Fibroblast of skin of right biceps (primary cell): Measurements from ENCODE around the gene FMNL3.
A peak's percentile ranks its signal among the peaks of the same experiment; 100 is the strongest.
"Not testable (repeated sequence)": the region's sequence is repeated elsewhere in the genome, so short reads cannot be mapped to it uniquely, and the experiment has no call there.

Experiments used
- DNase-seq: peaks from one replicate; pipeline ENCODE4 v3.0.0-alpha.2; 2013

FMNL3 gene, protein sequence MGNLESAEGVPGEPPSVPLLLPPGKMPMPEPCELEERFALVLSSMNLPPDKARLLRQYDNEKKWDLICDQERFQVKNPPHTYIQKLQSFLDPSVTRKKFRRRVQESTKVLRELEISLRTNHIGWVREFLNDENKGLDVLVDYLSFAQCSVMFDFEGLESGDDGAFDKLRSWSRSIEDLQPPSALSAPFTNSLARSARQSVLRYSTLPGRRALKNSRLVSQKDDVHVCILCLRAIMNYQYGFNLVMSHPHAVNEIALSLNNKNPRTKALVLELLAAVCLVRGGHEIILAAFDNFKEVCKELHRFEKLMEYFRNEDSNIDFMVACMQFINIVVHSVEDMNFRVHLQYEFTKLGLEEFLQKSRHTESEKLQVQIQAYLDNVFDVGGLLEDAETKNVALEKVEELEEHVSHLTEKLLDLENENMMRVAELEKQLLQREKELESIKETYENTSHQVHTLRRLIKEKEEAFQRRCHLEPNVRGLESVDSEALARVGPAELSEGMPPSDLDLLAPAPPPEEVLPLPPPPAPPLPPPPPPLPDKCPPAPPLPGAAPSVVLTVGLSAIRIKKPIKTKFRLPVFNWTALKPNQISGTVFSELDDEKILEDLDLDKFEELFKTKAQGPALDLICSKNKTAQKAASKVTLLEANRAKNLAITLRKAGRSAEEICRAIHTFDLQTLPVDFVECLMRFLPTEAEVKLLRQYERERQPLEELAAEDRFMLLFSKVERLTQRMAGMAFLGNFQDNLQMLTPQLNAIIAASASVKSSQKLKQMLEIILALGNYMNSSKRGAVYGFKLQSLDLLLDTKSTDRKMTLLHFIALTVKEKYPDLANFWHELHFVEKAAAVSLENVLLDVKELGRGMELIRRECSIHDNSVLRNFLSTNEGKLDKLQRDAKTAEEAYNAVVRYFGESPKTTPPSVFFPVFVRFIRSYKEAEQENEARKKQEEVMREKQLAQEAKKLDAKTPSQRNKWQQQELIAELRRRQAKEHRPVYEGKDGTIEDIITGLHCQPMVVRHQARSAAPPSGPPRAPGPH

DNA sequence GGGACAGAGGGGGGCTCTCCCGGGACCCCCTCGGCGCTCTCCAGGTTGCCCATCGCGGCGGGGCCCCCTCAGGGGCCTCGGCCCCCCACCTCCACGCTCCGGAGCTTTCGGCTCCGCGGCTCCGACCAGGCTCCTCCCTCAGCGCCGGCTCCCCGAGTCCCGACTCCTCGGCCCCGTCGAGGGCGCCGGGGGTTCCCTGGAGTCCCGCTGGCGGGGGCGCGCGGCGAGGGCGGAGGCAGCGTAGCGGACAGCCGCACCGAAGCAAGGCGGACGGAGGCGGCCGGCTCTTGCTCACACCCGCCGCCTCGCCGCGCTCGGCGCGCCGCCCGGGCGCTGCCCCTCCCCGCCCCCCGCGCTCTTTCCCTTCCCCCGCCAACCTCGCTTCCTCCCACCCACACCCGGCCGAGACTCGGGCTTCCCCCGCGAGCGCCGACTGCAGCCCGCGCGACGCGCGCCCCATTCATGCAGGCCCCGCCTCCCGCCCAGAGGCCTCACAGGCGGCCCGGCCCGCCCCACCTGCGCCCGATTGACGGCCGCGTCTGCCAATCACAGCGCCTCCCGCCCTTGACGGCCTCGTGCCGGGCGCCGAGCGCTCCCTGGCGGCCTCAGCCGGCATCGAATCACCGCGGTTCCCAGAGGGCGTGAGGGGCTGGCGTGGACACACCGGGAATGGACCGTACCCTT, at the start of gene FMNL3:
Gene FMNL3 (minus strand): TSS at position 278 of the 684 bp plus-strand sequence. CDS start 225 bp downstream, at position 53.
- peak; percentile 98 for DNase-seq

DNA sequence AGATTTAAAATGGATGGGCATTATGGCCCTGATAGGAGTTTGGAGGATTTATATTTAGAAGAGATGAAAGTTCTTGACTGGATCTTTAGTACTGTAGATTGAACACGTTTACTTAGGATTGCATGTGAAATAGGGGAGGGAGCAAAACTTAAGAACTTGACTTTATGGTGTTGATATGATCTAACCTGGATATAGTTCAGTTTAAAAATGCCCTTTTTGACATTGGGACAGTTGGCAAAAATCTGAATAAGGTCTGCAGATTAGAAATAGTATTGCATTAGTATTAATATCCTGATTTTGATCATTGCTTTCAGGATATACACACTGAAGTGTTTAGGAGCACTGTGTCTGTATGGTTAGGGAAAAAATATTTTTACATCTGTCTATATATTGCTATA, 43.8 kb upstream of the FMNL3 start:
- DNase-seq, result no peak

DNA sequence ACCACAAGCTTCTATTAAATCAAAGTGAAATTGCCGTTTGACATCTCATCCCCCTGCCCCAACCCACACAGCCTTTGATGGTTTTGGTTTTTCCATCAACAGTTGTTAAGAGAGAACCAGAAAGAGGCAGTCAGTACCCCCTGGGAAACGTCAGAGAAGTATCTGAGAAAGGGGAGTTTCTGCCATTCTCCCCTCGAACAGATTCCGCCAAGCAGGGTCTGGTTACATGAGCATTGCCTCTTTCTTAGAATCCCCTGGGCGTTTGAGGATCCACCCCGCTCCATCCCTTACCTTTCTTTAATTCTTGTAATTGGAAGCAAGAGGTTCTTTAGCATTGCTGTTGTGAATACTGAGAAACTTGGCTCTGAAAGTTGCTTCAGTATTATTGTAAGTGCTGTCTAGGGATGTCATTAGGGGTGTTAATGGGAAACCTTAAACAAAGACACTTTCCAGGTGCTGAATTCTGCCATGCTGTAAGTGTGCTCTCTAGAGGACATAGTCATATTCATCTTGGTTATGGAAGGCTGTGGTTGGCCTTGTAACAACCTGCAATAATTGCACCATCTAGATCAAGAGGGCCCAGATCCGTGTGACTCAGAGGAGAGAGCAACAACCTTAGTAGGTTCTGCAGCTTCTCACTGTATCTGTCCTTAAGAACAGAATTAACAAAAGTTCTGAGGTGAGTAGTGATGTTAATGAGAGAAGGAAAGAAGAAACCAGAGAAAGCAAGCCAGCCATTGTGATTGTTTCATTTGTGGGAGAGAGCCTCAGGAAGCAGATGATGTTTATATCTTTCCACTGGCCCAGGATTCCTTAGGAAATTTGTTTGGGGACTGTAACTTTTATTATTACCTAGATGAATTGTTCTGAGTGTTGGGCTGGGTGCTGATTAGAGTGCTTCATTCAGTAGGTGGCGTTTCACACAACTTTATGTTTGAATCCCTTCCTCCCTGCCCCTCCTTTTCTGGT, 43.1 kb upstream of the FMNL3 start:
- peak; percentile 83 for DNase-seq

DNA sequence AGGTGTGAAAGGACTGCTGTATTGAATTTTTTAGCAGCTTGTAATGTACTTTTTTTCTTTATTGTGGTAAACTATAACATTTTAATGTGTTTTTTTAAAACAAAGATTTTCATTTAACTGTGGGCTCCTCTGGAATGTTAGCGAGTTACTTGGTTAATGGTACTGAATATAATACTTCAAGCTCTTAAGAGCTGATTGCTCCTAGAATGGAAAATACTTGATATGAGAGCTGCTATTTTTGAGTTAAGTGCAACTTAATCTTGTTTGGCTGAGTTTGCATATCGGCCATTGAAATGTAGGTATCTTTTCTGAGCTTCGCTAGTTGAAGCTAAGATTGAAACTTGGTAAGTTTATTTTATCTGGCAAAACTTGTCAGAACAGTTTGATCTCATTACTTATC, 41.6 kb upstream of the FMNL3 start:
- no peak for DNase-seq

DNA sequence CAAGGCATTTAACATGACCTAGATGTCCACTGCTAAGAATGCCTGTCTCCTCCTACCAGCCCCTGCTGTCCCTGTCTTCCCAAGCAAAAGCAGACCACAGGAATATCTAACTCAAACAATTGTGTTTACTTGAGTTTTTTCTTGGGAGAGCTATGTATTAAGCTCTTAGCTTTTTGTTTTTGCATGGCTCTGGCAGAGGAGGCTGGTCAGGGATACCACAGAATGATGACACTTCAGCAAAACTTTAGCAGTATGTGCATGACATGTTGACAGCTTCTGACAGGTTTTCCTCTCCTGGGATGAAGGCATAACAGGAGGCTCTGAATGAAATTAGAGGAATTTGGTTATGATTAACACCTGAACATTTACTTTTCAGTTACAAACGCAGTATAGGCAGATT, 41.1 kb upstream of the FMNL3 start:
- peak; percentile 28 for DNase-seq

DNA sequence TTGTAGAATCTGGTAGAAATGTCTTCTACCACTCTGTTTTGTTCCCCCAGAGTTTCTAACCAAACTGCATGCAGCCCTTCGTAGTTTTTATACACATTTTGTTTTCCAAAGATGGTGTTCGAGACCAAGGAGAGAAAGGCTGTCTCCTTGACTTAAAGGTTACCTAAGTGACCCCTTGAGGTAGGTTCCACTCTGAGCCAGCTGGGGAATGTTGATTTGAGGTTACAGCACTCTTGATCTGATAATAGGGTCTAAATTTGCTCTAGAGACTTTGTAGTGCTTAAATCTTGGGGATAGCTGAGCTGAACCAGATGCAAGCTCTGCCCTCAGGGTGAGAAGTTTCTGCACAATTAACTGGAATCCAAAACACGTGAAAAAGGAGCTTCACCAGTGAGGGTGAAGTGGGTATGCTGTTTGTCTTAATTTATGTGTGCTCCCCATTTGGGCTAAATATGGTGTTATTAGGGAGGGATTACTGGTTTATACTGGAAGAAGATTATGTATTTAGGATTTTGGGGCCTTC, 37.2 kb upstream of the FMNL3 start:
- no peak for DNase-seq

DNA sequence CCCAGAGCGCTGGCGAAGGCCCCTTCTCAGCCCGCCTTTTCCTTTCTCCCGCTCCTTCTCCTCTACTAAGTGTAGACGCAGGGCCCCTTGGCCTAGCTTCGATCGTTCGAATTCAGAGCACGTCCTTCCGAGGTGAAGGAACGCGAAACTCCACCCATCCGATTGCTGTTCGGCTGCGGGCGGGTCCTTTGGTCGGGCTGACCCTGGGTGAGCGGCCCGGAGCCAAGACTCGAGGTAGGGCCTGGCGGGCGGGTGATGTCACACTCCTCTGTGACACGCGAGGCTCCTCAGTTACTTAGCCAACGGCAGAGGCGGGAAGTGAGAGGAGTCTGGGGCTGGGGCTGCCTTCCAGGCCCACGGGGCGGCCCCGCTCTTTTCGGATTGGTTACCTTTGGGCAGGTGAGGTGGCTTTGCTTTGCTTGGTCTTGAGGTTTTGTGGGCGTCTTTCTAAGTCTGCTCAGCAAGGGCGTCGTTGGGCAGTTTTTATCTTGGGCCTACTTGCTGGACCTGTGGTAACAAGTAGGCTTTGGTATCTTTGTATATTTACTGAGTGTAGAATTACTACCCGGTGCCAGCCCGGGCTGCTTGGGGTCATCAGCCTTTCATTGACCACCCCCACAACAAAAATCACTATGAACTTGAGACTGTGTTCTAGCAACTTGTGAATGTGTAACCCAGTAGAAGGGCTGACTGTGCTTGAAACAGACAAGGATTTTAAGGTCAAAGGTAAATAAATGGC, 34.8 kb upstream of the FMNL3 start:
- DNase-seq, result peak; percentile 87

DNA sequence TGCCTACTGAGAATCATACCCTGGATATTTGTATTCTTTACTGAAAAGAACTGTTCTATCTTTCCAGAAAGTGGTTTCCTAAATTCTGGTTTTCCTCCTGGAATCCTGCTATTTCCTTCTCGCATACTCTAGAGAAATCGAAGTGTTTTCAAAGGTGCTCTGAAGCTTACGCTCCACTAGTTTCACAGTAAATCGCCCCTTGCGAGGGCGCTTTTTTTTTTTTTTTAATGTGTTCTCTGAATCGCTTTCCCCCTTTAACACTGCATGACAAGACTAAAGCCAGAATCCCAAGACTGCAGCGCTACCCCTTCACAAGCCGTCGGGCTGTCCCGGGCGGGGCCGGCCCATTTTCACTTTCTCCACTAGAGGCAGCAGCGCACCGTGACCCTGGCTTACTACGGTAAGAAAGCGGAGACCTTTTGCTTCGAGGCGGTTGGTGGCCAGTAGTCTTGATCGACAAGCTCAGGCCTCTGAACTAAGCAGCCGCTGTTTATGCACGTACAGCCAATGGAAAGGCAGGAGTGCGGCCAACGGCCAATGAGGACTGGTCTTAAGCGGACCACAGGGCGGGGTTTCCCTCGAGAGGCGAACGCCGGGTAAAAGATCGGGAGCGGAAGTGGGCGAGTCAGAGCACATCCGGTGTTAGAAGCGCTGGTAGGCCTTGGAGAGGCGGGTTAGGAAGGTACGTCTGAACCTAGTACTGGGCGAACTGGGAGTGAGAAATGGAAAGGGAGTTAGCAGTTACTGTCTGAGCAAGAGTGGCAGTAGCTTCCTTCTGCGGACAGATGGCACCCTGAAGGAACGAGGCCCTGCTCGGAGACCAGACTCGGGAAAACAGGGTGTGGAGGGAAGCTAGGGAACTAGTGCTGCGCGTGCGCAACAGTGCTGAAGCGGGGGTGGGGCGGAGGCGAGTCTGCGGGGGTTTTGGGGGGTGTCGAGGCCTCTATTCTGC, 34.0 kb upstream of the FMNL3 start, which contains the start of gene TMBIM6:
Gene TMBIM6 (plus strand): TSS at position 628 of the 952 bp plus-strand sequence. CDS start 10,937 bp downstream, outside the sequence.
- peak; percentile 100 for DNase-seq

DNA sequence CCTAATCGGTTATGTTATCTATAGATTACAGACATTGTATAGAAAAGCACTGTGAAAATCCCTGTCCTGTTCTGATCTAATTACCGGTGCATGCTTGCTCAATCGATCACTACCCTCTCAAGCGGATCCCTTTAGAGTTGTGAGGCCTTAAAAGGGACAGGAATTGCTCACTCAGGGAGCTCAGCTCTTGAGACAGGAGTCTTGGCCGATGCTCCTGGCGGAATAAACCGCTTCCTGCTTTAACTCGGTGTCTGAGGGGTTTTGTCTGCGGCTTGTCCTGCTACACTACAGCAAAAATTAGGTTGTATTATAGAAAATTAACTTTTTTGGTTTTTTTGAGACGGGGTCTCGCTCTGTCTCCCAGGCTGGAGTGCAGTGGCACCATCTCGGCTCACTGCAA, 33.1 kb upstream of the FMNL3 start:
- not testable (repeated sequence) for DNase-seq

DNA sequence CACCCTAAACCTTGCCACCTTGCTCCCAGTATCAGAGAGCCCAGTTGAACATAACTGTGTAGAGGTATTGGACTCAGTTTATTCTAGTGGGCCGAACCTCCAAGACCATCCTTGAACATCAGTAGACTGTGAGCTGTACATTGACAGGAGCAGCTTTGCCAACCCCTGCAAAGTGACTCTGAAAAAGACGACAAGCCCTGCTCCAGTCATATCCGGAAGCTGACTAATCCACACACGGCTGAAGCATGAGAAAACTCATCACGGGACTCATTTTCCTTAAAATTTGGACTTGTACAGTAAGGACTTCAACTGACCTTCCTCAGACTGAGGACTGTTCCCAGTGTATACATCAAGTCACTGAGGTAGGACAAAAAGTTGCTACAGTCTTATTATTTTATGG, 31.5 kb upstream of the FMNL3 start:
- DNase-seq, result peak; percentile 16

DNA sequence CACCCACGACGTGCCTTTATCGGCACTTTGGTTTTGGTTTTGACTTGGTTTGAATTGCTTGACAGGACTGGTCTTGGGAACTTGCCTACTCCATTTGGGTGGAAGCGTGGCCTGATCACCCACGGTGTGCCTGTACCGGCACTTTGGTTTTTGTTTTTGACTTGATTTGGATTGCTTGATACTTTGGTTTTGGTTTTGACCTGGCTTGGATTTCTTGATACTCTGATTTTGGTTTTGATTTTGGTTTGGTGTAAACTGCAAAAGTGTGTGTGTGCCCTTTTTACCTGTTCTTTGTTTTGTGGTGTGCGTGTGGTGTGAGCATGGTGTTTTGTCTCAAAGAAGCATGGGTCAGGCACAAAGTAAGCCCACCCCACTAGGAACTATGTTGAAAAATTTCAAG, 27.7 kb upstream of the FMNL3 start:
- not testable (repeated sequence) for DNase-seq

DNA sequence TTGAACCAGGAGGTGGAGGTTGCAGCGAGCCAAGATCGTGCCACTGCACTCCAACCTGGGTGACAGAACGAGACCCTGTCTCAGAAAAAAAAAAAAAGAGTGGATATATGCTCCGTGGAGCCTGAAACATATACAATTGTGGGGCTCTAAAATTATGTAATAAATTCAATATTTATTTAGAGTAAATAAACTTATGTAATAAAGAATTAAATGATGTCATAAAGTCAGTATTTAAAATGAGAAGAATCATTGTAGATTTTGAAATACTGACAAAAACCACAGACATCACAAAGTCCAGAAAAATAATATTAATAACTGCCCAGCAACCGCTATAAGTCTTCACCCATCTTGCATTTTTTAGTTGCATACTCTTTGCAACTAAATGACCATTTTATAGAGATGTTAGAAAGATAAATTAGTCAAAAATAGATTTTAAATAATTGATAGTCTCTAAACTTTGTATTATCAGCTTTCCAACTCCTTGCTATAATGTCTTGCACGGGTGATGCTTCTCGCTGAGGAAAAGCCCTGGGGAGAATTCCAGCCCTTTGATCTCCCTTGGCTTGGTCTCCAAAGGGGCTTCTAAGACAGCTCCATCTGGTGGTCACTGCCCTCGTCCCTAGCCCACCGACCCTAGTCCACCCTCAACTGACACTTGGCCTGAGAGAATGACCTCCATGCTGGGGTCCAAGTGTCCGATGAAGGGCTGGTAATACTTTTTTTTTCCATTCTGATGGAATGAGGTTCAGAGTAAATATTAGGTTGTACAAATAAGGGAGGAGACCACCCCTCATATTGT, 26.2 kb upstream of the FMNL3 start:
- DNase-seq, result no peak

DNA sequence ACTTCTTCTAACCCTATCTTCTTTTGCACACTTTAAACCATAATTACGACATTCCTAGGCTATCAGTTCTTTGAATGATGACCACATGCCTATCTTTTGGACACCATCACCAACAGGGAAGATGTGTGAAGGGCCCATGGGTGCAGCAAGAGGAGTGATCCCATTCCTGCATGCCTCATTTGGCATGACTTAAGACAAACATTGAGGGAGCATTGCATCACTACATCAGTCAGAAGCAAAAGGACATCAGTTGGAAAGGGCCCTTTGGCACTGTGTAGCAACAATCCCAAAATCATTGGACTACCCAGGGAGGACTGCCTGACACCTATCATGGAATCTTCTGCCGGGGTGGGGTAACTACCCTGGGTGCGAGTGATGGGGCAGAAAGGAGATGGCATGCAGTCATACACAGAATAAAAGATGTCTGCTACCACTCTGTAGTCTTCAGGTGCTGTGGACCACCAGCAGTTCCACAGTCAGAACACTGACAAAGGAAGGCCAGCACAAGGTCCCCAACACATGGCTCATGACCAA, 23.4 kb upstream of the FMNL3 start:
- peak; percentile 15 for DNase-seq

DNA sequence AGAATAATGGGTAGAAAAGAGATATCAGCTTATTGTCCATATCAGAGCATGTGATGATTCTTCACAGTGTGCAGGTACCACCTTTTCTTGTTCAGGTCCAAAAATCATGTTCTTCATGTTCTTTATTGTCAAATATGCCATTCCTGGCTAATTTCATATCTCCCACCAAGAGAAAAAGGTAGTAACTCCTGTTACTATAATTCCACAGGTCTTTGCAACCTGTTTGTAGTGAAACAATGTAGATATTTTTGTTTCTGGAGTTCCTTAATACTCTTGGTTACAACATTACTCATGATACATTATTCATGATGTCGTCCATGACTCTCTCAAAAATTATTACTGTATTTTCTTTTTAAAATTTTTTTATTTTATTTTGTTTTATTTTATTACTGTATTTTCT, 22.8 kb upstream of the FMNL3 start:
- DNase-seq, result no peak

DNA sequence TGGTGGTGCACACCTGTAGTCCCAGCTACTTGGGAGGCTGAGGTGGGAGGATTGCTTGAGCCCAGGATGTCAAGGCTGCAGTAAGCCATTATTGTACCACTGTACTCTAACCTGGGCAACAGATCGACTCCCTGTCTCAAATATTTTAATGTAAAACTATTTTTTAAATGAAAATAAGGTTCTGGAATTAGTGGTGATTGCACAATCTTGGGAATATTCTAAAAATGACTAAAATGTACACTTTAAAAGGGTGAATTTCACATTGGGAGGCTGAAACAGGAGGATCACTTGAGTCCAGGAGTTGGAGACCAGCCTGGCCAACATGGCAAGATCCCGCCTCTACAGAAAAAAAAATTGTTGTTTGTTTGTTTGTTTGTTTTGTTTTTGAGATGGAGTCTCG, 21.2 kb upstream of the FMNL3 start:
- no peak for DNase-seq

DNA sequence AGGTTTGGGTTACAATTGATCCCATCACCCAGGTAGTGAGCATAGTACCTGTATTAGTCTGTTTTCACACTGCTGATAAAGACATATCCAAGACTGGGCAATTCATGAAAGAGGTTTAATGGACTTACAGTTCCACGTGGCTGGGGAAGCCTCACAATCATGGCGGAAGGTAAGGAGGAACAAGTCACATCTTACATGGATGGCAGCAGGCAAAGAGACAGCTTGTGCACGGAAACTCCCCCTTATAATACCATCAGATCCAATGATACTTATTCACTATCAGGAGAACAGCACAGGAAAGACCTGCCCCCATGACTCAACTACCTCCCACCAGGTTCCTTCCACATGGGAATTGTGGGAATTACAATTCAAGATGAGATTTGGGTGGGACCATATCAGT, 14.2 kb upstream of the FMNL3 start:
- DNase-seq, result not testable (repeated sequence)

DNA sequence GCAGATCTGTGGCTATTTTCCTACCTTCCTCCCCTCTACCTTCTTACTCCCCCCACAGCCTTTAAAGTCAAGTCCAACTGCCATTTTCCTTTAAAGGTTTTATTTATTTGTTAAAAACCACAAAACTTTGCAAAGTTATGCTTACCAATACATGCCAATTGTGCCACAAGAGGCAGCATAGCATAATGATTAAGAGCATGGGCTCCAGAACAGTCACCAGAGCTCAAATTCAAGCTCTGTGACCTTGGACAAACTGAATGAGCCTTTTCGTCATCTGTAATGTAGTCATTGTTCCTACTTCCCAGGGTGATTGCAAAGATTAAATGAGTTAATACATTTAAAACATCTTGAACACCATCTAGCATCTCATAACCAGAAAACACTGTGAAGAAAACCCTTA, 13.0 kb upstream of the FMNL3 start:
- no peak for DNase-seq

DNA sequence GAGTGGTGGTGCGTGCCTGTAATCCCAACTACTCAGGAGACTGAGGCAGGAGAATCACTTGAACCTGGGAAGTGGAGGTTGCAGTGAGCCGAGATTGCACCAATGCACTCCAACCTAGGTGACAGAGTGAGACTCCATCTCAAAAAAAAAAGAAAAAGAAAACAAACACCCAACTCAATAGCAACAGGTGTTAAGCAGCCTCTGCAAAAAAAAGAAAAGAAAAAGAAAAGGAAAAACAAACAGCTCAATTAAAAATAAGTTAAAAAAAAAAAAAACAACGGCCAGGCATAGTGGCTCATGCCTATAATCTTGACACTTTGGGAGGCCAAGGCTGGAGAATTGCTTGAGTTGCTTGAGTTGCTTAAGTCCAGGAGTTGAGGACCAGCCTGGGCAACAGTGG, 10.6 kb upstream of the FMNL3 start:
- DNase-seq, result not testable (repeated sequence)
